ENCODE data around the gene PRKCE. TPM values are rescaled to one million over a fixed set of nuclear protein-coding genes. Genes with fewer than 3 reads are reported as not detected.

PRKCE gene
- polyA plus RNA-seq, 3 donors, result 8.3 to 9.2 (median 8.7) TPM

DNA sequence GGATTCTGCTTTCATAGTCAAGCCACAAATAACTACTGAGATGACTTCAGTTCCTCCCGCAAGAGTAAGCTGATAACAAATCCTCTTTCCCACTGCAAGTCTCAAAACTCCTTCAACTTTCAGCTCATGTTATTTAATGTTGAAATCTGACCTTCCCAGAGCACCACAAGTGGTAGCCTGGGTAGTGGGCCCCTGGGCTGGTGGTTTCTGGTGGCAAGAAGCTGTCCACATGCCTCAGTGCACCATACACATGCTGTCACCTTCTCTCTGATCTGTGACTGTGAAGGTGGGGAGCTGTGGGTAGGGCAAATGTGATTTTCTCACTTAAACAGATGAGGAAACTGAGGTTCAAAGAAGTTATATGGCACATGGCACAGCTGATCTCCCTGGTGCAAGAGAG is 399.6 kb downstream of the PRKCE start:
- no peak for DNase-seq (ENCODE audit: low read depth in 3 of 3, low spot score in 2 of 3)

DNA sequence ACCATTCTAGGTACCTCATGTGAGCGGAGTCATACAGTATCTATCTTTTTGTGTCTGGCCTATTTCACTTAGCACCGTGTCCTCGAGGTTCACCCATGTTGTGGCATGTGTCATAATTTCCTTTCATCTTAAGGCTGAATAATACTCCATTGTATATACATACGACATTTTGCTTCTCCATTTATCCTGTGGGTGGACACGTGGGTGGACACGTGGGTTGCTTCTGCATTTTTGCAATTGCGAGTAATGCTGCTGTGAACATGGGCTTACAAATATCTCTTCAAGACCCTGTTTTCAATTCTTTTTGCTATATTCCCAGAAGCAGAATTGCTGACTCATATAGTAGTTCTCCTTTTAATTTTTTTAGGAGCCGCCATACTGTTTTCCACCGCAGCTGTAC is 402.1 kb downstream of the PRKCE start:
- DNase-seq (ENCODE audit: low read depth in 3 of 3, low spot score in 2 of 3), result no peak

DNA sequence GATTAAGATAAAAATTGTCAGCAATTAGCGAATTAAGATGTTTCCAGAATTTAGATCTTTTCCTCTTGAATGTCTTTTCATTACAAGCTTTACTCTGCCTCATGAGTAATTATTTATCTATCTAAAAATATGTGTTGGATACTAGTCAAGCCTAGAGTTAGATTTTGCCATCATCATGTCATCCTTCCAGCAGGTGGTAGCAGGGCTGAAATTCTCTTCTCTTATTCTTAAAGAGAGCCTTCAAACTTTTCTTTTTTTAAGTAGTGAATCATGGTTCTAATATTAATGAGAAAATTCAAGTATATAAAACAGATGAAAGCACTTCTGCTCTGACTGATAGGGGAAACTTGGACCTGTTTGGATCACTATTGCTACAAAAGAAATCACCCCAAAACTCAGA is 405.1 kb downstream of the PRKCE start:
- no peak for DNase-seq (ENCODE audit: low read depth in 3 of 3, low spot score in 2 of 3)

DNA sequence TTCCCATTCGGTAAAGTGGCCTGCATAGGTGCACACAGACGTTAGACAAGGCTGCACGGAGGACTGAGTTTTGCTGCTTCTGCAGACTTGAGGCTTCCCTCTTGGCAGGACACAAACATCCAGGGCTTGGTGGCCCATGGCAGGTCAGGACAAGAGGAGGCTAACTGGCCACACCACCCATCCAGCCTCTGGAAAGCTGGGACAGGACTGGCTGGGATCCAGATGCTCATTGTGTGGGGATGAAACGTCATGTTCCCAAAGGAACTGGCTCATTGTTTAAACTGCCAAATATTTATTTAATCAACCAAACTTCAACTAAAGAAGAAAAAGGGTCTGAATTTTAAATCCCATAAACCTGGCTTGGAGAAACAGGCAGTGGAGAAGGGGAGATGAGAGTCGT is 406.7 kb downstream of the PRKCE start:
- DNase-seq (ENCODE audit: low read depth in 3 of 3, low spot score in 2 of 3), result no peak

DNA sequence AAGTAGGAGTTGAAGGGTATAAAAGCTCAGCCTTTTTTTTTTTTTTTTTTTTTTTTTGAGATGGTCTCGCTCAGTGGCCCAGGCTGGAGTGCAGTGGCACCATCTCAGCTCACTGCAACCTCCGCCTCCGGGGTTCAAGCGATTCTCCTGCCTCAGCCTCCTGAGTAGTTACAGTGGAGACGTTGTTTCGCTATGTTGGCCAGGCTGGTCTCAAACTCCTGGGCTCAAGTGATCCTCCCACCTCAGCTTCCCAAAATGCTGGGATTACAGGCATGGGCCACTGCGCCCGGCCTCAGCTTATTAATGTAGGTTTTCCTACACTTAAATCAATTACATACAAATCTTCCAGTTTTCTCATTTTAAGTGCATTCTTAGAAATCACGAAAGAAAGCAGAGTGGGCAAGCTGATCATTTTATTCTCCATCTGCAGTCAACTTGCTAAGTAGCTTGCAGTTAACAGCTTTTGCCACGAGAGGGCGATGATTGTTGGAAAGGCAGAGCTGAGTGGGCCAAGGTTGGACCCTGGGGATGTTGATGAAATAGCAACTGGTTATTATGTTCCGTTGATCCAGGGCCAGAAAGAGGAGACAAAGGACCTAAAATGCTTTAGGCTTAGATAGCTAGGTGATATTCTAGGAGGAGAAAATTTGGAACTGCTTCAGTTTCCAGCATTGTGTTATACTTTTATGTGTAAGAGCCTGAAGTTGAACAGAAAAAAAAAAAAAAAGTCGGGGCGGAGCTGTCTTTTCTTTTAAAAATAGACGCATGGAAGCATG is 411.4 kb downstream of the PRKCE start:
- DNase-seq (ENCODE audit: low read depth in 3 of 3, low spot score in 2 of 3), result peak; percentile 66 to 73 (median 70)

DNA sequence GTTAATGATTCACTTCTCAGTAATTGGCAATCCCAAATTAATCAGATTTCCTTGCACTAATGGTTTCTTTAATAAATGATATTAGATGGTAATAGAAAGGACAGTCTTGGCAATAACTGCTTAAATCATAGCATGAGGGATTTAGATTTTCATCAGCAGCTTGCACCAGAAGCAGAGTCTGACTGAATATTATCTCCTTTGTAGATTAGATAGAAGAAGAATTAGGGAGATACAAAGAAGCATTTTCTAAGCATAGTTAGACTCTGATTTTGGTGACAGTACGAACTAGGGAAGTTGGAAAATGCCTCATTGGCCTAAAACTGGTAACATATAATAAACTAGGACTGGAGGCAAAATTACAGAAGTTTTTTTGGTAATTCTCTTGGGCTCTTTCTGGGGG is 412.9 kb downstream of the PRKCE start:
- no peak for DNase-seq (ENCODE audit: low read depth in 3 of 3, low spot score in 2 of 3)

DNA sequence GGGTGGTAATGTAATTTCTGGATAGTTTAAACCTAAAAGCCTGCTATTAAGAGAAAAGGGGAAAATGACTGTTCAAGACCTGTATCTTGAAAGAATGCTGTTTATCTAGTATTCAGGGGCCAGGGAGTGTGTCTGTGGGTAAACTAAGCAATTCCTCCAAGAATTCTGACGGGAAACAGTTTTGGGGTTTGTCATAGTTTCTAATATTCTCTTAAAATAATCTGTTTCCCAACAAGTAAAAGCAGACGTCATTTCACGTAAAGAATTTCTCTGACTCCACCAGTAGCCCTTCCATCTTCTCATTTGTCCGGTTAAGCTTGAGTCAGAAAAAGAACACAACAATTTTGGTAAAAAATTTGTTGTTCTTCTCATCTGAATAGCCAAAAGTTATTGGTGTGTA is 413.7 kb downstream of the PRKCE start:
- no peak for DNase-seq (ENCODE audit: low read depth in 3 of 3, low spot score in 2 of 3)

DNA sequence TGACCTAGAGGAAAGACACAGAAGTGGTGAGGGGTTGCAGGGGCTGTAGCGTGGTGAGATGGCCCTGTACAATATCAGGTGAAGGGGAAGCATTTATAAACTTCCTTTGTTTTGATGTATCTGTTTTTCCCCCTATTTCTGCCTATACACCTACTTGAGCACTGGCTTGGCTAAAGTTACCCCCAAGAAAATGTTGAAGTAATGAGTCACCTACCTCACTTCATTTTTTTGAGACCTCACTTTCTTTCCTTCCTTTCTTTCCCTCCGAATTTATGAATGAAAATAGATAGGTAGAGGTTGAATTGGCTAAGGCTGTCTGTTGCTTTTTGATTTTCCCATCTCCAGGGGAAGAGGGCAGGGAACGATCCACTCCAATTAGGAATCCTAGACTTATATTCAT is 414.6 kb downstream of the PRKCE start:
- DNase-seq (ENCODE audit: low read depth in 3 of 3, low spot score in 2 of 3), result no peak

DNA sequence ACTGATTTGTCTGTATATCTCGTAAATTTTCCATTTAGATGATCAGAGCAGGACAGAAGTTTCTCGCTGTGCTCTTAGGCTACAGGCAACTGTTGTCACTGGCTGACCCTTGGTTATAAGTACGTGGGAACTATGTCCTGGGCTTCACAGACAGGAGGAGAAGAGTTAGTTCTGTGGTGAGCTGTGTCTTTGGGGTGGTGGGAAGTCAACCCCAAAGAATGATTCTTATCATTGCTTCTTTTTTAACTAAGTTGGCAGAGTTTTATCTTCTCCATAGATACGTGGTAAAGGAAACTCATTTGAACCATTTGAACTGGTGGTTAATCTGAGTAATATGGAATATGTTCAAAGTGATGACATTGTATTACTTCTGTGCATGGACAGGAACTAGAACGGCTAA is 415.1 kb downstream of the PRKCE start:
- DNase-seq (ENCODE audit: low read depth in 3 of 3, low spot score in 2 of 3), result no peak

DNA sequence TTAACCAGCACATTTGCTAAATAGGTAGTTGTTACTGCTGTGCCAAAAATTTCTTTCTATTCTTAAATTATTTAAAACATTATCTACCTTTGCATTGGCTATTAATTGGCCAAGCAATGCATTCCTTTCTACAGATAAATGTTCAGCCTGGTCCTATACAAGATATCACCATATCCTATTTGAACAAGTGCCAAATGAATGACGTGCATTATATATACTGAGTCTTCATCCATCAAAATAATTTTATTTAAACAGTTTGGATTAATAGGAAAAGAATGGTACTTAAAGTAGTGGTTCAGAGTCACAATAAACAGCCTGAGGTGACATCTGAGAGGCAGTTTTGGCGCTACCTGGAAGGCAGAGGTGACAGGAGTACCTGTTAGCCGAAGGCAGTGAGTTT is 415.6 kb downstream of the PRKCE start:
- no peak for DNase-seq (ENCODE audit: low read depth in 3 of 3, low spot score in 2 of 3)

DNA sequence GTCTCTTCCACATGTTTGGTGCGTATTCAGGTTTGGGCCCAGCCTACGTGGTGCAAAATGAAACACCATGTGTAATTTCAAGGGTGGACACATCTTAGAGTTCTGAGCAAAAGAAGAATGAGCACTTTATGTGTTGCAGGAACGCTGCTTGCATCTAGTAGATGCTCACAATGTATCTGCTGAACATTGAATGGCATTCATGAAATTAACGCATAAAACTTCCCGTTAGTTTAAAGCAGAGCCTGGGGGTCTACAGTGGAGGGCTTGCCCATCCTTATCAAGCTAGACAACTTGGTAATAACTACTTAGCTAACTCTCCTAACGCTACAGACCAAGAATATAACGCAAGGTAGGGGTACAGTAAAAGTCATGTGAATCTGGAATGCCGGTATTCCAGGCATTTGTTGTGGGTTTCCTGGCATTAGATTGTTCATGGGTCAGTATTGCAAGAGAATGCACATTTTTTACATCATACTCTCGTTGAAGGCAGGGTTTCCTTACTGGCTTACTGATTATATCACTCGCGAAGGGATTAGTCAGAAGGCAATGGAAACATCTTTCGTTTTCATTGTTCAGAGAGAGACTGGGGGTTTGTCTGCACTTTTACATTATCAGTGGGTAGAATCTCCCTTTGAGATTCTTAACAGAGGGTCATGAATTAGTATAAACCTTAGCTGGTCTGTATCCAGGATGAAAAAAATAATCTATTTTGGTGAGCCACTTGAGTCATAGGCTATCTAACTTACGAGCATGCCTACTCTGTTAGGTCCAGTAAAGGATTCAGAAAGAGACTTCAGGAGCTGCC is 416.2 kb downstream of the PRKCE start:
- no peak for DNase-seq (ENCODE audit: low read depth in 3 of 3, low spot score in 2 of 3)

DNA sequence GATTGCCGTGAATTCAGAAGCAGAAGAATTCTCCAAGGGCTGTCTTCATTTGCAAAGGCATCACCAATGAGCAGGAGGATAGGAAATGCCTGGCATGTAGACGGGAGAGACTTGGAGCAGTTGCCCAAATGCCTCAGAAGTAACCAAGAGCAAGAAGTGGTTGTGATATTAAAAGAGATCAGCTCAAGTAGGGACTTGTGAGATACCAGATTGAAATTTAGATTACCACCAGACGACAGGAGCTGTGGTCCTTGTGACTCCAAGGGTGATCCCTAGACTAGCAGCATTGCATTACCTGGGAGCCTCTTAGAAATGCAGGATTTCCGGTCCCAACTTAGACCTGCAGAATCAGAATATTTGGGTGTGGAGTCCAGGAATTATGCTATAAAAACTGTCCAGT is 417.2 kb downstream of the PRKCE start:
- DNase-seq (ENCODE audit: low read depth in 3 of 3, low spot score in 2 of 3), result no peak

DNA sequence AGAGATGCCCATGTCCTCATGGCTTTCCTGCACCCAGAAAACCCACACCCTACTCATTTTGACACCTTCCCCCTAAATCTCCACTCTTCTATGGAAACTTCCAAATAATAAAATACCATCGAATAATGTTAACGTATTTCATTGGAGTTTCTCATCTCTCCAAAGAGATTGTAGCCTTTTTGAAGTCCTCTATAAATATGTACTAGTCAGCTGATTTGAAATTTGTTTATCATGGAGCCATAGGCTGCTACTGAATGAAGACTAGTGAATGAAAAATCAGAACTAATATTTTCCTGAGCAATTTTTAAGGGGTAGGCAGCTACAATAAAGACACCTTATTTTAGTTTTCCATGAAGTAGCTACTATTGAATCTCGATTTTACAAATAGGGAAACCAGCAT is 419.6 kb downstream of the PRKCE start:
- no peak for DNase-seq (ENCODE audit: low read depth in 3 of 3, low spot score in 2 of 3)

DNA sequence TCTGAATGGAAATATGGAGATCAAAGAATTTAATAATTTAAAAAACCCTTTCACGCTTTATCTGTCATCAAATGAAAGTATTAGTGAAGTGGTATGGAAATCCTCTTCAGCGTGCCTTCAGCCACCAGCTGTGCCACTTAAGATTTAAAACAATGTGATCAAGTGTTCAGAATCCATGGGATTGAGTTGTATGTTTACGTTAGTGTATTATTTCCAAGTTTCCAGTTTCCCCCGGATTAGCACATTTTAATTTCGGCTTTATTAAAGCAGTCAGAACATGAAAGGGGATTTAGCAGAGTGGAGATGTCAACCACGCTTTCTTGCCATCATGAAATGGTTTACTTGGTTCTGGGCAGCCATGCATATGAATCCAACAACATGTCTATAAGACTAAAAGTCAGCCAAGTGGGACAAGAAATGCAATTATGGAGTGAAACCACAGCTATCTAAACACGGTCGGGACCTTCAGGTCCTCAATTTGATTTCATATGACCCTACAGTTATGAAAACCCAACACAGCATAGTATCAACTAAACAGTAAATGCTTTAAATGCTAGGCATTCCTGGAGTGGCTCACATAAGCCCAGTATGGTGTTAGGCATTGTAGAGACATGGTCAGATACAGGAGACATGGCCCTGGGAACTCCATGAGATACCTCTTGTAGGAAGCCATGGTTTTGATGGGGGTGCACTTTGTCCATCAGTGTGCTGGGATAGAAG is 420.8 kb downstream of the PRKCE start:
- no peak for DNase-seq (ENCODE audit: low read depth in 3 of 3, low spot score in 2 of 3)

DNA sequence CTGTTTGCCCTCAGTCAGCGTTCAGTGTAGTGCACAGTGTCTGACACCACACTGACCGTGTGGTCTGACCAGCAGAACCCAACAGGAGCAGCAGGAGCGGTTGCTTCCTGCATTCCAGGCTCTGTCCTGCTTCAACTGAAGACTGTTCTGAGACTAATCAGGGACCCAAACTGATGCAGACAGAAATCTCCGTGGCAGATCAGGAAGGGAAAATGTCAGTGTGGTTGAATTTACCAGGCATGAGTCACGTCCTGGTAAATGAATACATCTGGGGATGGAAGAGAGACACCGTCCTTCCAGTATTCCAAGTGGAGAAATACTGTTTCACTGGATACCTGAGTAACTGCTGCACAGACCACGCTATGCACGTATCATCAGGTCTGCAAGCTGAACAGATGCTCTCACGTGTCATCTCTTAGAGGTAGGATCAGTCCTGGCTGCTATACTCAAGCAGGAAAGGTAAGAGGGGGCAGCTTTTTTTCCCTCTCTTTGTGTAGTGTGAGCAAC is 422.1 kb downstream of the PRKCE start:
- DNase-seq (ENCODE audit: low read depth in 3 of 3, low spot score in 2 of 3), result no peak

DNA sequence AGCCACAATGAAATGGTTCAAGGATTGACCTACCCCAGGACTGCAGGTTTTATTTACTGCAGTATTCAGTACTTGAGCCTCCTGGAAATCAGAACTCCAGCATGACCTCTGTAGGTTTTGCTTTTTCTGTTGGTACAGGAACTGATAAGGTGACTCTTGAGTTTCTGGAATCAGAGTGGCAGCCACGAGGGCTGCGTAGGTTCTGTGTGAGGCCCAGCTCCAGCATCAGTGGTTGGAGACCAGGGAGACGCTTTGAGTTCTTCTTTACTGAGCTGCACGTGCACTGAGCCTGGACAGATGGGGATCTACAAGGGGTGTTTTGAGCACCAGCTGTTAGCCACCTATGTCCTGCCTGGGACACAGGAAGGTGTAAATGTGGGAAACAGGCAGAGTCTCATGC is 423.0 kb downstream of the PRKCE start:
- no peak for DNase-seq (ENCODE audit: low read depth in 3 of 3, low spot score in 2 of 3)

DNA sequence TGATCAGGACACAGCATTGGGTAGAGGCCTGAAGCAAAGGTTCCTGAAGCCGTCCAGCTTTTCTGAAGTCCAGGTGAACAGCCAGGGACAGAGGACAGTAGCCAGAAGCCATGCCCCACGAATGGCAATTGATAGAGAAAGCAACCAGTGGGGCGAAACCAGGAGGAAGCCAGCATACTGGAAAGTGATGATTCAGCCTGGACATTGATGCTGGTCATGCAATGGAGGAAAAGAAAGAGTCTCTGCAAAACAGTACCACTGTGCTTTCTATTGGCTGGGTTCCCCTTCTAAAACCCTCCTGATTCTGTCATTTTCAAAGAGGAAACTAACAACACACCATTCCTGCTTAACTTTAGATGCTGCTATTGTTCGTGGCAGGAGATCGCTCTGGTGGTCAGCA is 424.4 kb downstream of the PRKCE start:
- no peak for DNase-seq (ENCODE audit: low read depth in 3 of 3, low spot score in 2 of 3)

DNA sequence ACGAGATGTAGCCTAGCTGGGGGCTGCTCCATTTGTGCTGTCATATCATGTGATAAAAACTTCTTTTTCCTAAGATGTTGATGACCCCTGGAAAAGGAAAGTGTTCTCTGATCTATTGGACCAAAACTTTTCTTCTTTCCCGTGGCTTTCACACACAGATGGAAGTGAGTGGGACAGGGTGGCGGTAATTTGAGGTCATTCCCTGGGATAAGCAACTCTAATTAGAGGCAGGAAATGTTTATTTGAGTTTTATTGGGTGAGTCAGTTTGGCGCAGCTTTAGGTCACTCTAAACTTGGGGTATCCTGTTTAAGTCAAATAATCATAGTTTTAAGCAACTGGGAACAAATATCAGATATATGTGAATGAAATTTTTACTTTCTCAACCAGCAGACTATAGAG is 424.8 kb downstream of the PRKCE start:
- DNase-seq (ENCODE audit: low read depth in 3 of 3, low spot score in 2 of 3), result no peak

DNA sequence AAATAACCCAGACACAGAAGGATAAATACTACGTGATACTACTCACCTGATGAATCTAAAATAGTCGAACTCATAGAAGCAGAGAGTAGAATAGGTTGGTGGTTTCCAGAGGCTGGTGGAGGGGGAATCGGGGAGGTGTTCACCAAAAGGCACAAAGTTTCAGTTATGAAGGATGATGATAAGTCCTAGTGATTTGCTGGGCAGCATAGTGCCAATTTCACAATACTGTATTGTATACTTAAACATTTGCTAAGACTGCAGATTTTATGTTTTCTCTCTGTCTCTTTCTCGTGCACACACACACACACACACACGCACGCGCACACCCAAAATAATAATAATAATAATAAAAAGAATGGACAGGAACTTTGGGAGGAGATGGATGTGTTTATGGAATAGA is 425.4 kb downstream of the PRKCE start:
- no peak for DNase-seq (ENCODE audit: low read depth in 3 of 3, low spot score in 2 of 3)

DNA sequence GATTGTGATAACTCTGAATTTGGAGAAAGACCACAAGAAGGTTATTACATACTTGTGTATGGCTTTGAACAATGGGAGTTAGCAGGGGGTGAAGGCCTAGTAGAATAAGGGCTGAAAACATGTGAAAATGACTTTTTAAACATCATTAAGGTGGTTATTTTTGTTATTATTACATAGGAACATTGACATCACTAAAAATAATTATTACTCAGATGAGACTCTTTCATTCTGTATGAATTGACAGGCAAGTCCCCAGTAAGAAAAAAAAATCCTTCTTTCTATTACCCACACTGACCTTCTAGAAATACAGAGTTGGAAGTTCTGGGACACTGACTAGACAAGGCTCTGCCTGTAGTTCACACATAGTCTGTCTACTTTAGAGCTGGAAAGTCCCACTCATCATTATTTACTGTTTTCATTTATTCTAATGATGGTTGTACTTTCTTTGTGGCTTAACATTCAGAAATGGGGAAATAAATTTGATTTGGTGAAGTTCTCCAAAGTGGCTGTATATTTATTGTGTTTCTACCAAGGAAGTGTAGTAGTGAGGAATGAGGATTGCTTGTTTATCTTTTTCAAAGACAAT is 426.1 kb downstream of the PRKCE start:
- no peak for DNase-seq (ENCODE audit: low read depth in 3 of 3, low spot score in 2 of 3)

DNA sequence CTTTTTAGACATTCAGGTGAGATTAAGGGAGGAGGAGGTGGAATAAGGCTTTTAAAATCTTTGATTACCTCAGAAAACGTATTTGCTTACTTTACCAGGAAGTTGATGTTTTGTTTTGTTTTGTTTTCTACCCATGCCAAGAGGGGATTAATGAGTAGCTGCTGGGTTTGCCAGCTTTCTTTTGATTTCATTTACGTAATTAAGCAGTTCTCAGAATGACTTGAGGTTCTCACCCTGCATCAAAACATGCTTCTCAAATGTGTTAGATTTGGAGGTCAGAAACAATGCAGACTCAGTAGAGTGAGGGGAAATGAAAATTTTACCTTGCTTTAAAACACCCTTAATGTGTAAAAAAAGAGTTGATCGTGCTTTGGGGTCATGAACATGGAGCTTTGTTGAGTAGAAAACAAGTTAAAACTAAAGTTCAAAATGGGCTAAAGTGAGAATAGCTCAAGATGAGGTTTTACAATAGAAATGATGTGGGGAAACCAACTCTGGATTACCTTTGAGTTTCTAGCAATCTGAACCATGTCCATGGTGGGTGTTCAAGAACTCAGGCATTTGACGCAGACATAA is 428.6 kb downstream of the PRKCE start:
- DNase-seq (ENCODE audit: low read depth in 3 of 3, low spot score in 2 of 3), result no peak
